ENCODE data around the gene VRK3. TPM values are rescaled to one million over a fixed set of nuclear protein-coding genes. Genes with fewer than 3 reads are reported as not detected.
A peak's percentile ranks its signal among the peaks of the same experiment; 100 is the strongest.

Gene VRK3
- total and polyA plus RNA-seq, 2 donors, result 27.2 to 41.3 TPM

DNA sequence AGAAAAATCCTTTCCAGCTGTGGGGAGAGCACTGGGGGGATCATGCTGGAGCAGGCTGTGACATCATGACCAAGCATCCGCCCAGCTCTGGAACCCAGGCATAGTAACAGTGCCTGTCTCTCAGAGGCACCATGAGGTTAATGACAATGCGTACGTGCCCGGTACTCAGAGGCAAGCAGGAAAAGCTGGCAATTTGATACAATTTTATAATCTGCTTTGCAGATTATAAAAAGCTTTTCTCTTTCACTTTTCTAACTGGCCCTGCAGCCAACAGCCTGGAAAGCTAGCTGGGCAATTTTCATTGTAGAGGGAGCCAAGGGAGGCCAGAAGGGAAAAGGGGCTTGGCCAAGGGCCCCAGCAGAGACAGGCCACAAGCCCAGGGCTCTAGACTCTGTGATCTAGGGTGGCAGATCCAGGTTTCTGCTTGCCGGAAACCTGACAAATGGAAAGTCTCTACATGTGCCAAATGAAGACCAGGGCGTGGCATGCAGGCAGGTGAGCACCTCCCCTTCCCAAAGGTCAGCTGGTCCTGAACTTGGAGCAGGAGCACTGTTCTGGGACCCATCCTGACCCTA is 22.7 kb downstream of the VRK3 start:
- Histone ChIP-seq H3K27ac (ENCODE audit: low read depth in 1 of 2, low read length in 1 of 2) (no peak overlapping the region), H3K9me3 (ENCODE audit: control insufficient read depth in 2 of 2, insufficient read depth in 1 of 2, low read length in 1 of 2) (no peaks in the 10 kb centered on the region), H3K36me3 (ENCODE audit: control insufficient read depth in 2 of 2, insufficient read depth in 2 of 2, low read length in 1 of 2) (peaks cover 79 to 88% of the 10 kb centered on the region in 2 donors), H3K4me1 (ENCODE audit: control insufficient read depth in 2 of 2, insufficient read depth in 2 of 2, low read length in 2 of 2) (no peaks in the 10 kb centered on the region), H3K27me3 (ENCODE audit: control insufficient read depth in 2 of 2, insufficient read depth in 1 of 2, low read length in 1 of 2) (no peaks in the 10 kb centered on the region), H3K4me3 (ENCODE audit: low read length in 2 of 2) (no peak overlapping the region)
- 98% methylated on average over 6 of the region's 6 CpGs for WGBS
- no peak for DNase-seq (ENCODE audit: low read depth in 6 of 9, low spot score in 9 of 9)

DNA sequence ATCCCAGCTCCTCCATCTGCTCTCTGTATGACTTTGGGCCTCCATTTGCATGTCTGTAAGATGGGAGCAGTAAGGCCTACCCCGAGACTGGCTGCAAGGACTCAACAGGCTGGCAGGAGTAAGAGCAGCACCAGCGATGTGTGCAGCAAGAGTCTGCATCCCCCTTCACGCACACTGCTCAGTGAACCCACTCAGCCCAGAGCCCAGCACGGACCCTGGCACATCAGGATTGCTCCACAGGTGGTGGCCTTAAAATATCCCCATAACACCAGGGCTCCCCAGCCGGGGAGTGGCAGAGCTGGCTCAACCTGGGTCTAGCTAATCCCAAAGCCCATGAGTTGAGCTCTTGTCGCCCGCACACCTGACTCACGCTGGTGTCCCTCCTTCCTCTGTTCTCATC is 23.4 kb downstream of the VRK3 start:
- Histone ChIP-seq H3K27me3 (ENCODE audit: control insufficient read depth in 2 of 2, insufficient read depth in 1 of 2, low read length in 1 of 2) (no peaks in the 10 kb centered on the region), H3K4me1 (ENCODE audit: control insufficient read depth in 2 of 2, insufficient read depth in 2 of 2, low read length in 2 of 2) (no peaks in the 10 kb centered on the region), H3K4me3 (ENCODE audit: low read length in 2 of 2) (no peak overlapping the region), H3K27ac (ENCODE audit: low read depth in 1 of 2, low read length in 1 of 2) (no peak overlapping the region), H3K9me3 (ENCODE audit: control insufficient read depth in 2 of 2, insufficient read depth in 1 of 2, low read length in 1 of 2) (no peaks in the 10 kb centered on the region), H3K36me3 (ENCODE audit: control insufficient read depth in 2 of 2, insufficient read depth in 2 of 2, low read length in 1 of 2) (peaks cover 79 to 88% of the 10 kb centered on the region in 2 donors)
- no peak for DNase-seq (ENCODE audit: low read depth in 6 of 9, low spot score in 9 of 9)
- WGBS, result 97% methylated on average over 8 of the region's 8 CpGs

DNA sequence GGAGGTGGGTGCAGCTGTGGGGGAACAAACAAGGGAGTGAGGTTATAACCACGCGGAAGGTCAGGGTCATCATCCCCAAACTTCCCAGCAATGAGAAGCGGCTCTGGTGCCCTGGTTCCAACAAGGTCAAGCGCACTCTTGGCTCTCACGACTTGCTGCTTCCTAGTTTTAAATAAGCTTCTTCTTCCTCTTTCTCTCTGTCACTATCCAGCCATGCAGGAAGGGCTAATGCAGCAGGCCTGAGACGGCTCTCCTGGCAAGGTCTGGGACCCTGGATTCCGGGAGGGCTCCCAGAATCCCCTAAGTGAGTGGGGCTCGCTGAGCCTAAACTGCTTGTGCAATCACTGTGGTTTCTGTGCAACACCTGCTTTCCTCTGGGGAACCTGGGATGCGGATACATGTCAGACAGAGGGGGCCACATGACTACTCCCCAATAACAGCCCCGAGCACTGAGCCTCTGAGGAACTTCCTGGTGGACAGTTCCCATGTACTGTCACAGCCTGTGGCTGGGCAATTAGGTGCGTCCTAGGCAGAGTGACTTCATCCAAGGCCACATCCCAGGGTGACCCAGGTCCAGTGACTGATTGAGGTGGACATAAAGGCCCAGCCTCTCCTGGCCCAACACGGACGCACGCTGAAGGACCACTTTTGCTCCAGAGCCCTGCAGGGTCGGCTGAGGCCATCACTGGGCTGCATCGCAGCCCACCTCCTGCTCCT is 24.2 kb downstream of the VRK3 start:
- 96% methylated on average over 16 of the region's 16 CpGs for WGBS
- no peak overlapping the region for H3K27ac ChIP-seq (ENCODE audit: low read depth in 1 of 2, low read length in 1 of 2)
- H3K9me3 ChIP-seq (ENCODE audit: control insufficient read depth in 2 of 2, insufficient read depth in 1 of 2, low read length in 1 of 2), result no peaks in the 10 kb centered on the region
- H3K27me3 ChIP-seq (ENCODE audit: control insufficient read depth in 2 of 2, insufficient read depth in 1 of 2, low read length in 1 of 2), result no peaks in the 10 kb centered on the region
- DNase-seq (ENCODE audit: low read depth in 6 of 9, low spot score in 9 of 9), result no peak
- peaks cover 79 to 90% of the 10 kb centered on the region in 2 donors for H3K36me3 ChIP-seq (ENCODE audit: control insufficient read depth in 2 of 2, insufficient read depth in 2 of 2, low read length in 1 of 2)
- no peak overlapping the region for H3K4me3 ChIP-seq (ENCODE audit: low read length in 2 of 2)
- no peaks in the 10 kb centered on the region for H3K4me1 ChIP-seq (ENCODE audit: control insufficient read depth in 2 of 2, insufficient read depth in 2 of 2, low read length in 2 of 2)

DNA sequence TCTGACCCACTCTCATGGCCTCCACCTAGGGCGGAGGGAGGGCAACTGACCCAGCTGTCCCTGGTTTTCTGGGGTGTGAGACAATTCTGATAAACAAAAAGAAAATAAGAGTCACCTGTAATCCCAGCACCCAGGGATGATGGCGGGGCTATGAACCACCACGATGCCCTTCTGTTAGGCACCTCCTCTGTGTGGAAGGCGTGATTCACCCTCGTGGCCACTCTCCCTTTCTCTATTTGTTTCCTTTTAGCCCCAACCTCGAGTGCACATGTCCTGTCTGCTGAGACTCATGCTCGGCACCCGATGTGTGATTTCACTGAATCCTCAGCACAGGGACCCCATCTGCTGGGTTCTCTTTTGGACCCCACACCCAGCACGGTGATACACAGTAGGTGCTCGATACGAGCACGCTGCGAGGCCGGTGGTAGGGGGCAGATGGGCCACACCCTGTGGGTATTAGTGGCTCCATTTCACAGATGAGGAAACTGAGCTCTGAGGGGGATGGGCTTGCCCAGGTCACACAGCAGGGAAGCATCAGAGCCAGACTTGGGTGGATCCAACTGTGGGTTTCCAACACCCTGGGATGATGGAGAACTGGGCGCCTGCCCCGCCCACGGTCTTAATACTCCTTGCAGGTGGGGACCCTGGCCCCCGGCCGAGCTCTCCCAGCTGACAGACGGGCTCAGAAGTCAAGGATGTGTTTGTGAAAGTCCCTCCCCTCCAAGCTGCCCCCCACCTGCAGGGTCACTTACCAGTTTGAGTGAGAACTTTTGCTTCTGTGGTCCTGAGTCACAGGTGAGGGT is 24.9 kb downstream of the VRK3 start:
- no peak overlapping the region for H3K4me3 ChIP-seq (ENCODE audit: low read length in 2 of 2)
- no peaks in the 10 kb centered on the region for H3K9me3 ChIP-seq (ENCODE audit: control insufficient read depth in 2 of 2, insufficient read depth in 1 of 2, low read length in 1 of 2)
- no peak overlapping the region for H3K27ac ChIP-seq (ENCODE audit: low read depth in 1 of 2, low read length in 1 of 2)
- no peaks in the 10 kb centered on the region for H3K27me3 ChIP-seq (ENCODE audit: control insufficient read depth in 2 of 2, insufficient read depth in 1 of 2, low read length in 1 of 2)
- no peak for DNase-seq (ENCODE audit: low read depth in 6 of 9, low spot score in 9 of 9)
- H3K36me3 ChIP-seq (ENCODE audit: control insufficient read depth in 2 of 2, insufficient read depth in 2 of 2, low read length in 1 of 2), result peaks cover 76 to 88% of the 10 kb centered on the region in 2 donors
- H3K4me1 ChIP-seq (ENCODE audit: control insufficient read depth in 2 of 2, insufficient read depth in 2 of 2, low read length in 2 of 2), result no peaks in the 10 kb centered on the region
- WGBS, result 96% methylated on average over 20 of the region's 20 CpGs

DNA sequence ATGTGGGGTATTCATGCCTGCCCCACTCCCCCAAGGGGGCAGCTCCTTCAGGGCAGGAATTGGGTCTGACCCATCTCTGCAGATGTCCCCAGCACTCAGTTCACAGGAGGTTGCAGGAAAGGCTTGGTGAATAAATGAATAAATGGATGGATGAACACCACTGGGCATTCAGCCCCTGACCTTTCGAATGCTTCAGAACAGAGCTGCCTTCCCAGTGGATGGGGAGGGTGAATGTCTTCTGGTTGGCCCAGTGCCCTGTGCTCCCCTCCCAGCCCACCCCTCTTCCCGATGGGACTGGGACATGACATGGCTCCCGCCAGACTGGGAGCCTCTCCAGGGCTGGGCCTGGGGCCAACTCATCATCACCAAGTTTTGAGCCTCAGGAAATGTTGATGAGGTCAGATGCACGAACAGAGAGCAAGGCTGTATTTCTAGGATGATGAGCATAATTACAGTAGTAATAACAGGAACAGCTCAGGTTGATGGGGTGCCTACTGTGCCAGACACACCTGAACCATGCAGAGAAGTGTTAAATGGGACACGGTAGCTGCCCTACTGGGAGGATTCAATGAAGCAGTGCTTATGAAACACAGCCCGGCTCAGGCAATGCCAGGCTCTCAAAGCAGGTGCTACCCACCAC is 25.7 kb downstream of the VRK3 start:
- Histone ChIP-seq H3K4me1 (ENCODE audit: control insufficient read depth in 2 of 2, insufficient read depth in 2 of 2, low read length in 2 of 2) (no peaks in the 10 kb centered on the region), H3K27ac (ENCODE audit: low read depth in 1 of 2, low read length in 1 of 2) (no peak overlapping the region), H3K36me3 (ENCODE audit: control insufficient read depth in 2 of 2, insufficient read depth in 2 of 2, low read length in 1 of 2) (peaks cover 78 to 88% of the 10 kb centered on the region in 2 donors), H3K27me3 (ENCODE audit: control insufficient read depth in 2 of 2, insufficient read depth in 1 of 2, low read length in 1 of 2) (no peaks in the 10 kb centered on the region), H3K4me3 (ENCODE audit: low read length in 2 of 2) (no peak overlapping the region), H3K9me3 (ENCODE audit: control insufficient read depth in 2 of 2, insufficient read depth in 1 of 2, low read length in 1 of 2) (no peaks in the 10 kb centered on the region)
- 94% methylated on average over 6 of the region's 6 CpGs for WGBS
- no peak for DNase-seq (ENCODE audit: low read depth in 6 of 9, low spot score in 9 of 9)

DNA sequence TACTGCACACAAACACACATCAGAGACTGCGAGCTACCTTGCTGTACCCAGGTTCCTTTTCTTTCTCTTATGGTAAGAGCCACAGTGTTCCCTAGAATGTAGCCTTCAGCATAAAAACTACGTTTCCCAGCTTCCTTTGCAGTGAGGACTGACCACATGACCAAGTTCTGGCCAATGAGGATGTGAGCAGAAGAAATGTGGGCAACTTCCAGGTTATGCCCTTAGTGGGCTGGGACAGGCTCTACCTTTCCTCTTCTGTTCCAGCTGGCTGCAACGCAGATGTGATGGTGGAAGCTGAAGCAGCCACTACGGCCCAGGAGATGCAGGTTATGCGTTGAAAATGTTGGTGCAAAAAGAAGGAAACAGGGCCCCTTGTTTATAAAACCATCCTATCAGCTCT is 27.5 kb downstream of the VRK3 start:
- Histone ChIP-seq H3K4me3 (ENCODE audit: low read length in 2 of 2) (no peak overlapping the region), H3K27ac (ENCODE audit: low read depth in 1 of 2, low read length in 1 of 2) (no peak overlapping the region), H3K36me3 (ENCODE audit: control insufficient read depth in 2 of 2, insufficient read depth in 2 of 2, low read length in 1 of 2) (peaks cover 76 to 82% of the 10 kb centered on the region in 2 donors), H3K27me3 (ENCODE audit: control insufficient read depth in 2 of 2, insufficient read depth in 1 of 2, low read length in 1 of 2) (no peaks in the 10 kb centered on the region), H3K4me1 (ENCODE audit: control insufficient read depth in 2 of 2, insufficient read depth in 2 of 2, low read length in 2 of 2) (no peaks in the 10 kb centered on the region), H3K9me3 (ENCODE audit: control insufficient read depth in 2 of 2, insufficient read depth in 1 of 2, low read length in 1 of 2) (no peaks in the 10 kb centered on the region)
- 95% methylated on average over 5 of the region's 5 CpGs for WGBS
- peak in 4 of 9 donors; percentile 6 to 43 (median 21) for DNase-seq (ENCODE audit: low read depth in 6 of 9, low spot score in 9 of 9)

DNA sequence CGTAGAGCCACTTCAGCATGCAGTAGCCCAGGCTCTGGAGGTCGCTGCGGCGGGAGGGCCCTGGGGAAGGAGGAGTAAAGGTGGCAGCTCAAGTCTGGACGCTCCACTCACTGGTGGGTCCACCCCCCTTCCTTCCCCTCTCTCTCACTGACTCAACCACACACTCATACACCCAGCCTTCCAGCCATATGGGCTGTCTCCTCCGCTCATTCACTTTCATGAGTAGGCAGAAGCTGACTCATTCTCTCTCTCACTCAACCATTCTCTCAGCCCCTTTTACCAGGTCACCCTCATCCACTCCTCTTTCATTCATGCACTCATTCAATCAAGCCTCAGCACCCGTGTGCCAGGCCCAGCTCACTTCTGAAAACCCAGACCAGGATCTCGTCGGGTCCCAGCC is 36.7 kb downstream of the VRK3 start:
- Histone ChIP-seq H3K9me3 (ENCODE audit: control insufficient read depth in 2 of 2, insufficient read depth in 1 of 2, low read length in 1 of 2) (no peaks in the 10 kb centered on the region), H3K4me1 (ENCODE audit: control insufficient read depth in 2 of 2, insufficient read depth in 2 of 2, low read length in 2 of 2) (no peaks in the 10 kb centered on the region), H3K27ac (ENCODE audit: low read depth in 1 of 2, low read length in 1 of 2) (no peak overlapping the region), H3K36me3 (ENCODE audit: control insufficient read depth in 2 of 2, insufficient read depth in 2 of 2, low read length in 1 of 2) (peaks cover 49 to 59% of the 10 kb centered on the region in 2 donors), H3K27me3 (ENCODE audit: control insufficient read depth in 2 of 2, insufficient read depth in 1 of 2, low read length in 1 of 2) (no peaks in the 10 kb centered on the region), H3K4me3 (ENCODE audit: low read length in 2 of 2) (no peak overlapping the region)
- WGBS, result 99% methylated on average over 9 of the region's 9 CpGs
- no peak for DNase-seq (ENCODE audit: low read depth in 6 of 9, low spot score in 9 of 9)

DNA sequence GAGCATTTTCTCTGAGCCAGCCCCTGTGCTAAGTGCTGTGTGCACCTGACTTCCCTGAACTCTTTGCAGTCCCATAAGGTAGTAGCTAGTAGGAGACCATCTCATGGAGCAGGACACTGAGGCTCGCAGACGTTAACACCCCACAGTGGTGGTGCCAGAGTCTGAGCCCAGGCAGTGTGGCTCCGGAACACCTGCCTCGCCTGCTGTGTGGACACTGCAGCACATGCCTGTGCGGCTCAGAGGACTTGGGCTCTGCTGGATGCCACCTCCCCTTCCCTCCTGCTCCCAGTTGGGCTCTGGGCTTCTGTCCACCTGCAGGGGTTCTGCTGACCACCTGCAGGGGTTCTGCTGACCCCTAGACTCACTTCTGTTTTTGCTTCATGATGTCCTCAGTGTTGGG is 37.2 kb downstream of the VRK3 start:
- H3K27ac ChIP-seq (ENCODE audit: low read depth in 1 of 2, low read length in 1 of 2), result no peak overlapping the region
- DNase-seq (ENCODE audit: low read depth in 6 of 9, low spot score in 9 of 9), result no peak
- no peak overlapping the region for H3K4me3 ChIP-seq (ENCODE audit: low read length in 2 of 2)
- H3K36me3 ChIP-seq (ENCODE audit: control insufficient read depth in 2 of 2, insufficient read depth in 2 of 2, low read length in 1 of 2), result peaks cover 49 to 55% of the 10 kb centered on the region in 2 donors
- no peaks in the 10 kb centered on the region for H3K9me3 ChIP-seq (ENCODE audit: control insufficient read depth in 2 of 2, insufficient read depth in 1 of 2, low read length in 1 of 2)
- 97% methylated on average over 5 of the region's 5 CpGs for WGBS
- no peaks in the 10 kb centered on the region for H3K27me3 ChIP-seq (ENCODE audit: control insufficient read depth in 2 of 2, insufficient read depth in 1 of 2, low read length in 1 of 2)
- no peaks in the 10 kb centered on the region for H3K4me1 ChIP-seq (ENCODE audit: control insufficient read depth in 2 of 2, insufficient read depth in 2 of 2, low read length in 2 of 2)

Measured in thymus (tissue), 11 donors.